Measurements from ENCODE around the gene NHLH2.

DNA sequence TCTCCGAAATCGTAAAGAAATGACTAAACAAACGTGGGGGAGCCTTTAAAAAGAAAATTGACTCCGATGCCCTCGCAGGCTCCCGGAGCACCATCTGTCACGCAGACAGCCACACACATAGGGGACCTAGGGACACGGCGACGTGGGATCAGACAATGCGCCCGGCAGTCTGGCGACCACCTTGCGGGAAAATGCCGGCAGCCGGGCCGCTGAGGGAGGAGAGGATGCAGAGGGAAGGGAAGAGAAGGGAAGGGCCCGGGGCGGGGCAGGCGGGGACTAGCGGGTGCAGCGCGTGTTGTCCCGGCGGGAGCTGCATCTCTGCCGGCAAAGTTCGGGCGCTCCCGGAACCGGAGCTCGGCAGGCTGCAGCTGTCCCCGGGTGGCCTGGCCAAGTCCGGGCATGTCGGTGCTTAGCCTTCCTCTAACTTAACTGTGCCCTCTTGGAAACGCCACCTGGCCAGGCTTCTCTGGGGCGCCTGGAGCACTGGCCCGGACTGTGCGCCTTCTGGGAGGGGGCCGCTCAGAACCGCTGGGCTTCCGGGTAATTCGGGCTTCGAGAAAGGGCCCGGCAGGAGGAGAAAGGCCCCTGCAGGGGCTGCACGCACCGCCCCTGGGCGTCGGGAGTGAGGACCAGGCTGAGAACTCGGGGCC is 1.8 kb downstream of the NHLH2 start:
- TF ChIP-seq ATF3 (IDR thresholded peaks at IDR 0.05; ENCODE audit: borderline replicate concordance, extremely low read depth, low read depth, low read length) = no peak
- no peak for TF ChIP-seq TCF12 (IDR thresholded peaks at IDR 0.05; ENCODE audit: low read depth, low read length)
- no peak for TF ChIP-seq CHD2 (IDR thresholded peaks at IDR 0.05; ENCODE audit: borderline replicate concordance, low read depth, low read length)
- TF ChIP-seq HDAC6 (IDR thresholded peaks at IDR 0.05; ENCODE audit: unreplicated experiment) = no peak
- TF ChIP-seq, protein P1, sequence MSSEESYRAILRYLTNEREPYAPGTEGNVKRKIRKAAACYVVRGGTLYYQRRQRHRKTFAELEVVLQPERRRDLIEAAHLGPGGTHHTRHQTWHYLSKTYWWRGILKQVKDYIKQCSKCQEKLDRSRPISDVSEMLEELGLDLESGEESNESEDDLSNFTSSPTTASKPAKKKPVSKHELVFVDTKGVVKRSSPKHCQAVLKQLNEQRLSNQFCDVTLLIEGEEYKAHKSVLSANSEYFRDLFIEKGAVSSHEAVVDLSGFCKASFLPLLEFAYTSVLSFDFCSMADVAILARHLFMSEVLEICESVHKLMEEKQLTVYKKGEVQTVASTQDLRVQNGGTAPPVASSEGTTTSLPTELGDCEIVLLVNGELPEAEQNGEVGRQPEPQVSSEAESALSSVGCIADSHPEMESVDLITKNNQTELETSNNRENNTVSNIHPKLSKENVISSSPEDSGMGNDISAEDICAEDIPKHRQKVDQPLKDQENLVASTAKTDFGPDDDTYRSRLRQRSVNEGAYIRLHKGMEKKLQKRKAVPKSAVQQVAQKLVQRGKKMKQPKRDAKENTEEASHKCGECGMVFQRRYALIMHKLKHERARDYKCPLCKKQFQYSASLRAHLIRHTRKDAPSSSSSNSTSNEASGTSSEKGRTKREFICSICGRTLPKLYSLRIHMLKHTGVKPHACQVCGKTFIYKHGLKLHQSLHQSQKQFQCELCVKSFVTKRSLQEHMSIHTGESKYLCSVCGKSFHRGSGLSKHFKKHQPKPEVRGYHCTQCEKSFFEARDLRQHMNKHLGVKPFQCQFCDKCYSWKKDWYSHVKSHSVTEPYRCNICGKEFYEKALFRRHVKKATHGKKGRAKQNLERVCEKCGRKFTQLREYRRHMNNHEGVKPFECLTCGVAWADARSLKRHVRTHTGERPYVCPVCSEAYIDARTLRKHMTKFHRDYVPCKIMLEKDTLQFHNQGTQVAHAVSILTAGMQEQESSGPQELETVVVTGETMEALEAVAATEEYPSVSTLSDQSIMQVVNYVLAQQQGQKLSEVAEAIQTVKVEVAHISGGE (CRISPR knock-in tag; IDR thresholded peaks at IDR 0.05) = no peak
- TF ChIP-seq POLR2A (IDR thresholded peaks at IDR 0.05; ENCODE audit: low read depth, low read length) = no peak
- TF ChIP-seq ZBED1 (IDR thresholded peaks at IDR 0.05; ENCODE audit: borderline replicate concordance) = no peak
- TF ChIP-seq, protein P2, sequence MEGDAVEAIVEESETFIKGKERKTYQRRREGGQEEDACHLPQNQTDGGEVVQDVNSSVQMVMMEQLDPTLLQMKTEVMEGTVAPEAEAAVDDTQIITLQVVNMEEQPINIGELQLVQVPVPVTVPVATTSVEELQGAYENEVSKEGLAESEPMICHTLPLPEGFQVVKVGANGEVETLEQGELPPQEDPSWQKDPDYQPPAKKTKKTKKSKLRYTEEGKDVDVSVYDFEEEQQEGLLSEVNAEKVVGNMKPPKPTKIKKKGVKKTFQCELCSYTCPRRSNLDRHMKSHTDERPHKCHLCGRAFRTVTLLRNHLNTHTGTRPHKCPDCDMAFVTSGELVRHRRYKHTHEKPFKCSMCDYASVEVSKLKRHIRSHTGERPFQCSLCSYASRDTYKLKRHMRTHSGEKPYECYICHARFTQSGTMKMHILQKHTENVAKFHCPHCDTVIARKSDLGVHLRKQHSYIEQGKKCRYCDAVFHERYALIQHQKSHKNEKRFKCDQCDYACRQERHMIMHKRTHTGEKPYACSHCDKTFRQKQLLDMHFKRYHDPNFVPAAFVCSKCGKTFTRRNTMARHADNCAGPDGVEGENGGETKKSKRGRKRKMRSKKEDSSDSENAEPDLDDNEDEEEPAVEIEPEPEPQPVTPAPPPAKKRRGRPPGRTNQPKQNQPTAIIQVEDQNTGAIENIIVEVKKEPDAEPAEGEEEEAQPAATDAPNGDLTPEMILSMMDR (IDR thresholded peaks at IDR 0.05 in 2 of 3, conservative IDR thresholded peaks at IDR 0.05 in 1 of 3; ENCODE audit: control insufficient read depth in 2 of 3, extremely low read depth in 1 of 3, insufficient read depth in 1 of 3, low read depth in 3 of 3, low read length in 3 of 3) = no peak
- no peak for TF ChIP-seq JUNB (IDR thresholded peaks at IDR 0.05)
- no peak for TF ChIP-seq HDGF (IDR thresholded peaks at IDR 0.05)
- TF ChIP-seq EZH2 (IDR thresholded peaks at IDR 0.05; ENCODE audit: borderline replicate concordance, control insufficient read depth, low read depth, low read length) = no peak
- TF ChIP-seq YBX1 (IDR thresholded peaks at IDR 0.05) = no peak
- TF ChIP-seq, protein P3, sequence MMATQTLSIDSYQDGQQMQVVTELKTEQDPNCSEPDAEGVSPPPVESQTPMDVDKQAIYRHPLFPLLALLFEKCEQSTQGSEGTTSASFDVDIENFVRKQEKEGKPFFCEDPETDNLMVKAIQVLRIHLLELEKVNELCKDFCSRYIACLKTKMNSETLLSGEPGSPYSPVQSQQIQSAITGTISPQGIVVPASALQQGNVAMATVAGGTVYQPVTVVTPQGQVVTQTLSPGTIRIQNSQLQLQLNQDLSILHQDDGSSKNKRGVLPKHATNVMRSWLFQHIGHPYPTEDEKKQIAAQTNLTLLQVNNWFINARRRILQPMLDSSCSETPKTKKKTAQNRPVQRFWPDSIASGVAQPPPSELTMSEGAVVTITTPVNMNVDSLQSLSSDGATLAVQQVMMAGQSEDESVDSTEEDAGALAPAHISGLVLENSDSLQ (IDR thresholded peaks at IDR 0.05) = no peak

Data from GM12878 (cell line).